ENCODE data around the gene GSK3B. TPM values are rescaled to one million over a fixed set of nuclear protein-coding genes. Genes with fewer than 3 reads are reported as not detected.

Gene GSK3B
- total and polyA plus RNA-seq, 2 experiments from 2014 or later: 18.1 to 48.8 TPM

DNA sequence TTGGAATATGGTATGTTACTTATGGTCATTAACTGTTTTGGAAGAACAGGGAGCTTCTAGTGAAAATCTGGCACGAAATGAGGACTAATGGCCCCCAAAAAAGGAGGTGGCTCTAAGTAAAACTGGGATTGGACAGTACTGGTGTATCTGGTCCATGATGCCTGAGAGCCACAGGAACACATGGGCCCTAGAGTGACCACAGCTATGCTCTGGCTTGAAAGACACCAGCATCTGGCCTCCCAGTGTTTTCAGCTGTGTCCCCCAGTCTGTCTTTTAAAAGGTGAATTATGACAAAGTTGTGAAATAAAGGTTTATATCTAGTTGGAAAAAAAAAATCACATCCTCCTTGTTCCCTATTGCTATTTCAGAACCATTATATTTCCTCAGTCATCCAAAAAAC, 64.5 kb downstream of the GSK3B start:
- DNase-seq (ENCODE audit: low spot score): no peak
- Histone ChIP-seq H3K4me2 (no peak overlapping the region), H3K27me3 (no peaks in the 10 kb centered on the region), H3K79me2 (peaks cover 100% of the 10 kb centered on the region), H3K9me2 (replicated peaks; ENCODE audit: insufficient read depth) (no peaks in the 10 kb centered on the region), H3K36me3 (replicated peaks; ENCODE audit: insufficient read depth, low read depth) (no peaks in the 10 kb centered on the region), H2AFZ (no peak overlapping the region), H3K27ac (no peak overlapping the region), H4K20me1 (ENCODE audit: insufficient read depth, poor library complexity, severe bottlenecking) (peaks cover 96% of the 10 kb centered on the region), H3K9me3 (ENCODE audit: low read depth) (no peaks in the 10 kb centered on the region), H3K4me3 (no peak overlapping the region), H3K4me1 (ENCODE audit: insufficient read depth) (no peaks in the 10 kb centered on the region)
- 100% methylated on average over 1 of the region's 1 CpG for WGBS (ENCODE audit: low lambda C conversion rate, missing lambda C conversion rate)
- TF ChIP-seq, protein P1, sequence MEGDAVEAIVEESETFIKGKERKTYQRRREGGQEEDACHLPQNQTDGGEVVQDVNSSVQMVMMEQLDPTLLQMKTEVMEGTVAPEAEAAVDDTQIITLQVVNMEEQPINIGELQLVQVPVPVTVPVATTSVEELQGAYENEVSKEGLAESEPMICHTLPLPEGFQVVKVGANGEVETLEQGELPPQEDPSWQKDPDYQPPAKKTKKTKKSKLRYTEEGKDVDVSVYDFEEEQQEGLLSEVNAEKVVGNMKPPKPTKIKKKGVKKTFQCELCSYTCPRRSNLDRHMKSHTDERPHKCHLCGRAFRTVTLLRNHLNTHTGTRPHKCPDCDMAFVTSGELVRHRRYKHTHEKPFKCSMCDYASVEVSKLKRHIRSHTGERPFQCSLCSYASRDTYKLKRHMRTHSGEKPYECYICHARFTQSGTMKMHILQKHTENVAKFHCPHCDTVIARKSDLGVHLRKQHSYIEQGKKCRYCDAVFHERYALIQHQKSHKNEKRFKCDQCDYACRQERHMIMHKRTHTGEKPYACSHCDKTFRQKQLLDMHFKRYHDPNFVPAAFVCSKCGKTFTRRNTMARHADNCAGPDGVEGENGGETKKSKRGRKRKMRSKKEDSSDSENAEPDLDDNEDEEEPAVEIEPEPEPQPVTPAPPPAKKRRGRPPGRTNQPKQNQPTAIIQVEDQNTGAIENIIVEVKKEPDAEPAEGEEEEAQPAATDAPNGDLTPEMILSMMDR (IDR thresholded peaks at IDR 0.05; ENCODE audit: poor library complexity): no peak
- no peak for TF ChIP-seq EZH2 (IDR thresholded peaks at IDR 0.05; ENCODE audit: borderline replicate concordance)
- no peak for TF ChIP-seq EZH2phosphoT487 (IDR thresholded peaks at IDR 0.05; ENCODE audit: low read depth, severe bottlenecking, unreplicated experiment)

DNA sequence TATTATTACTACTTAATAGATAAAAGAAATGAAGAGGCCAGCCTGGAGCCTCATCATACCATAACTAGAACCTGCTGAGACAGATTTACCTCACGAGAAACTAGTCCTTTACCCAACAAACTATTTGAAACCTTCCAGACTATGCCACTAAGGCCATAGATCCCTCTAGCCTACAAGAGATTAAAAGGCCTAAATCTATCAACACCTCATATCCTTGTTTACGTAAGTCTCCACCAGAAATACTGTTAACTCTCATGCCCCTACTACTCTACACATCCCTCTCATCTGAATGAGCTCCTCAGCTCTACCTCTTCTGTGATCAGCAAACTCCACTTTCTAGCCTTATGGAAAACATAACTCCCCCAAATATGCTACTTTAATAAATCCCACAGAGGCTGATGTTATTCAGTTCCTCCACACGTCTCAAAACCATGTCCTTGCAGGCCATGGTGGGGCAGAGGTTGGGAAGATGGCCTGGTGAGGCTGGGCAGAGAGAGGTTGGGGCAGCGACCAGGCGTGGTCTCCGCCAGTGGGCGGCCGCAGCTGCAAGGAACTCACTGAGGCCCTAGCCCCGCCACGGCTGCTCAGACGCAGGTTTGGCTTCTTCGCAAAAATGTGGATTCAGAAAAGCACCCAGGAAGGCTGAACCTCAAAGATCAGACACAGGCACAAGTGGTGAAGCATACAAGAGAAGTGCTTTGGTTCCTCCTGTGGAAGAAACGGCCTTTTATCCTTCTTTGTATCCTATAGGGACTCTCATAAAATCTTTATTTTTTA, 65.8 kb downstream of the GSK3B start:
- no peak overlapping the region for H3K4me3 ChIP-seq
- H3K4me1 ChIP-seq (ENCODE audit: insufficient read depth): no peaks in the 10 kb centered on the region
- H3K9me2 ChIP-seq (replicated peaks; ENCODE audit: insufficient read depth): no peaks in the 10 kb centered on the region
- DNase-seq (ENCODE audit: low spot score): no peak
- H3K27ac ChIP-seq: no peak overlapping the region
- H3K4me2 ChIP-seq: no peak overlapping the region
- H3K79me2 ChIP-seq: peaks cover 100% of the 10 kb centered on the region
- WGBS (ENCODE audit: low lambda C conversion rate, missing lambda C conversion rate): 87% methylated on average over 13 of the region's 13 CpGs
- H3K27me3 ChIP-seq: no peaks in the 10 kb centered on the region
- H3K36me3 ChIP-seq (replicated peaks; ENCODE audit: insufficient read depth, low read depth): no peaks in the 10 kb centered on the region
- H2AFZ ChIP-seq: no peak overlapping the region
- TF ChIP-seq EZH2phosphoT487 (IDR thresholded peaks at IDR 0.05; ENCODE audit: low read depth, severe bottlenecking, unreplicated experiment): no peak
- no peak for TF ChIP-seq EZH2 (IDR thresholded peaks at IDR 0.05; ENCODE audit: borderline replicate concordance)
- TF ChIP-seq, protein P1 (IDR thresholded peaks at IDR 0.05; ENCODE audit: poor library complexity): no peak
- peaks cover 96% of the 10 kb centered on the region for H4K20me1 ChIP-seq (ENCODE audit: insufficient read depth, poor library complexity, severe bottlenecking)
- no peaks in the 10 kb centered on the region for H3K9me3 ChIP-seq (ENCODE audit: low read depth)

DNA sequence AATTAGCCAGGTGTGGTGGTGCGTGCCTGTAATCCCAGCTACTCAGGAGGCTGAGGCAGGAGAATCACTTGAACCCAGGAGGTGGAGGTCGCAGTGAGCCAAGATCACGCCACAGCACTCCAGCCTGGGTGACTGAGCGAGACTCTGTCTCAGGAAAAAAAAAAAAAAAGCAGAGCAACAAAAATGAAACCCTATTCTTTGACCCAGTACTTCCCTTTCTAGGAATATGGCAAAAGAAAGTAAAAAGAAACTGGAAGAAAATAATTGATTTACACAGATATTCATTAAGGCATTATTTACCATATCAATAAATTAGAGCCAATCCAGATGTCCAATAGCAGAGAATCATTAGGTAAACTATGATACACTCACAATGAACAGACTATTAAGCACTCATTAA, 67.0 kb downstream of the GSK3B start:
- Histone ChIP-seq H3K4me2 (no peak overlapping the region), H3K36me3 (replicated peaks; ENCODE audit: insufficient read depth, low read depth) (no peaks in the 10 kb centered on the region), H3K79me2 (peaks cover 100% of the 10 kb centered on the region), H4K20me1 (ENCODE audit: insufficient read depth, poor library complexity, severe bottlenecking) (peaks cover 96% of the 10 kb centered on the region), H3K27ac (no peak overlapping the region), H3K4me3 (no peak overlapping the region), H3K4me1 (ENCODE audit: insufficient read depth) (no peaks in the 10 kb centered on the region), H3K27me3 (no peaks in the 10 kb centered on the region), H3K9me3 (ENCODE audit: low read depth) (no peaks in the 10 kb centered on the region), H2AFZ (no peak overlapping the region), H3K9me2 (replicated peaks; ENCODE audit: insufficient read depth) (no peaks in the 10 kb centered on the region)
- 95% methylated on average over 4 of the region's 4 CpGs for WGBS (ENCODE audit: low lambda C conversion rate, missing lambda C conversion rate)
- TF ChIP-seq, protein P1 (IDR thresholded peaks at IDR 0.05; ENCODE audit: poor library complexity): no peak
- TF ChIP-seq EZH2 (IDR thresholded peaks at IDR 0.05; ENCODE audit: borderline replicate concordance) (no peak), EZH2phosphoT487 (IDR thresholded peaks at IDR 0.05; ENCODE audit: low read depth, severe bottlenecking, unreplicated experiment) (no peak)
- no peak for DNase-seq (ENCODE audit: low spot score)

All from hepatocyte (in vitro differentiated cells).